GM19043 (cell line): ENCODE results near the gene CCDC34.
"Not testable (repeated sequence)": the region's sequence is repeated elsewhere in the genome, so short reads cannot be mapped to it uniquely, and the experiment has no call there.

ENCODE experiments used
- ATAC-seq: cut with Tn5 transposase; IDR thresholded peaks from one replicate; pipeline ENCODE4 v1.9.1; 2021; ENCODE audit warnings: low read depth; ENCODE audit not compliant: unreplicated experiment

Gene CCDC34

DNA sequence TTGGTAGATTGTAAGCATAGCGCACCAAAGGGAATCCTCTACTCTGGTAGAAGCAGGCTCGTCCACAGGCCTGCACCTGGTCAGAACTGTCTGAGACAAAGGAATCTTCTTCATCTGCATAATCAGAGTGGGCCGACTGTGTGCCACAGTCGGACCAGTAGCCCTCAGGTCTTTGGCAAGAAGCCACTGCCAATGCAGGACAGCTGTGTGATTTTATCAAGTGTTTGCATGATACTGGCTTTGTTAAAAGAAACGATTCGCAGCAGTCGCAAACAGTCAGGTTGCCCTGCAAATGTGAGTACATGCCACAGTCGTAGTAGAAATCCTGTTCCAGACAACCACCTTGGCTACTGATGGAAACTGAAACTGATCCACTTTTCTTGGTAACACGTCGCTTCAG, 4.9 kb upstream of the CCDC34 start:
- no peak for ATAC-seq

DNA sequence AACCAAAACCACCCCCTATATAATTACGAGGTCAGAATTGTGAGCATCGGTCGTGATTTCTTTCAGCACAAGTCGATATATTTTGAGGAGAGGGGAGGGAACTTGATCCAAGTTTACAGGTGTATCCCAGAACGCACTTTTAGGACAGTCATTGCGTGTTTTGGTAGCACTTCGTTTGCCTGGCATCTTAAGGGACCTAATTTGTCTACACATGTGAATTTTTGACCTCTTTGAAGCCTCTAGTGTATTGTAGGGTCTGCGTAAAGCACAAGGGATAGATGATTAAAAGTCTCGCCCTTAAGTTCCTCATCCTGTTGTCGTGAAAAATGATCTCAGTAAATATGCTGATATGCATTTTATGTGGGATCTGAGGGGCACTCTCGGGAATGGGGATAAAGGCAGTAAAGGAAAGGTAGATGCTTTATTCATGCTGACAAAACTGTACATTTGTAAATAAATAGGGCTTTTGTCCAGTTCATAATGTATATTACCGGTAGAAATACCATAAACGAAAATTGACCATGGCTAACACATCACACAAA, 632 bp upstream of the CCDC34 start:
- no peak for ATAC-seq

DNA sequence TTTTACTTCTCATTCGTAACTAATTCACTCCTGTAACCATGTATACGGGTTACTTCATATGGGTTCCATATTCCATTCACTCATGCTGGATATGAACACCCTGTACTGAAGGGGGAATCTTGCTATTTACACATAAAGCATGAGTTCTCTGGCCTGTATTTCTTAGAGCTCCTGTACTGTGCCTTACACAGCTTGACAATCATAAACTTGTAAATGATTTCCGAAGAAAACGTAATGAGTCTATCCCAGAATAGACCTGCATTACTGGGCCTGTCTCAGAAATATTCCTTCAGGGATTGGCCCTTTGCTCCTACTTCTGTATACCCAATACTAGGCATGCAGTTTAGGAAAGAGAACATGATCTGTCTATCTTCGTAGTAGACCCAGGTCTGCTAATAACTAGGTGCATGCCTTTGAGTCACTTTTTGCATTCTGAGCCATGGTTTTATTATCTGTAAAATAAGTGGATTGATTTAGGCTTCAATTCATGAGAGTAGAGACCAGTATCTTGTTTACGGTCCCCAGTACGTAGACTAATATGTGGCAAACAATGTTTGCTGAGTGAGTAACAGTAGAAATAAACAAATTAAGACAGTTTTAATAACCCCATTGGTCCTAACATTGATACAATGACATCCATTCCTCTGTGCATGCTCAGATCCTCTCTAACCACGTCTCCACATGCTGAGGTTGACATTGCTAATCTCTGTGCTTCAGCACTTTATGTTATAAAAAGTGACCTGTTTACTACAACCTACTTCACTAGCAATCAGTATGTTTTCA, 1.2 kb downstream of the CCDC34 start:
- no peak for ATAC-seq

DNA sequence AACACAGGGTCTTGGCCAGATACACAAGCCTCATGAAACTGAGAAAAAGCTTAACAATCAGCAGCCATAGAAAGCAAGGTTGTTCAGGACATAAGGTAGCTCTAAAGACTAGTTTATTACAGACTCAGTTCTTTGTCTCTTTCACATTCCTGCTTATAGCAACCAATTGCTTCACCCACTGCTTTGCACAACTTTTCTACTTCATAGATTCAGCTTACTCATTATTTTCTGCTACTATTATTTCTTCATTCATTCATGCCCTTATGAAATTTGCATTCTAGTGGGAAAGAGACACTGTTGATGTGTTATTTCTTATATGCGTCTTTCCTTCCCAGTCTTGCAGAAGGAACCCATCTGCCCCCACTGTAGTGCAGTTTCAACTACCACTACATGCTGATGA, 4.7 kb downstream of the CCDC34 start:
- ATAC-seq: no peak

DNA sequence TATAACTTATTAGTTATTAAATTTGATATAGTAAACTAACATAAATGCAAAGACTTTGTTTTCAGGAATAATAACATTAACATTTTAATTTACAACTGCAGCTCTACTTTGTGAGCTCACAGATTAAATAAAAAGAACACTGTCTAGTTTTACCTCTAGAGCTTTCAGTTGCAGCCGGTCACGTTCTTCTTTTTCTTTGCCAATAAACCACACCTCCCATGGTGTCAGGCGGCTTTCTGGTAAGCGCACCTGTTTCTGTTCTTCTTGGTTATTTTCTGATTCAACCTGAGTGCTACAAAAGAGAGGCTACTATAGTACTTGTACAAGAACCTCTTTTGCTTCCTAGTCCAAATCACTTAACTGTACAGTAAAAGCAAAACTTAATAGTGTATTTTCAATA, 5.8 kb downstream of the CCDC34 start:
- ATAC-seq: no peak

DNA sequence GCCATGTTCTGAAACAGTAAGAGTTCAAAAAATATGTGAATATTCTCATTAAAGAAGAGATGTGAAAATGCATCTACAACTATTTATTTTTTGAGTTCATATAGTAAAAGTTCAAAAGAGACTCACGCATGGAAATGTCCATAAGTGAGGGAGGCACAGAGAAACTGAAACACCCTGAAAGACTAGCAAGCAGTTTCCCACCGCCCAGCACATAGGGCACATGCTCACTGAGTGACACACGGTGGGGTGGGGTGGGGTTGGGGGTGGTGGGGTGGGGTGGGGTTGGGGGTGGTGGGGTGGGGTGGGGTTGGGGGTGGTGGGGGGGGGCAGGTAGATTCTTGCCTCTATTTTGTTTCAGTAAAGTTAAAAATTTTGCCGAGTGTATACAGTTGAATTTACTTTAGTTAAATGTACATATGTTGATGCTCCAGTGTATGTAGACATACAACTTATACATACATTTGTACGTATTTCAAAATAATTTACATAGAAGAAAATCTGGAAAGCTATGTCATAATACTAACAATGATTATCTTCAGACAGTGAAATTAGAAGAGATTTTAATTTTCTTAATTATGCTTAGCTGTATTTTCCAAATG, 6.3 kb downstream of the CCDC34 start:
- ATAC-seq: no peak

DNA sequence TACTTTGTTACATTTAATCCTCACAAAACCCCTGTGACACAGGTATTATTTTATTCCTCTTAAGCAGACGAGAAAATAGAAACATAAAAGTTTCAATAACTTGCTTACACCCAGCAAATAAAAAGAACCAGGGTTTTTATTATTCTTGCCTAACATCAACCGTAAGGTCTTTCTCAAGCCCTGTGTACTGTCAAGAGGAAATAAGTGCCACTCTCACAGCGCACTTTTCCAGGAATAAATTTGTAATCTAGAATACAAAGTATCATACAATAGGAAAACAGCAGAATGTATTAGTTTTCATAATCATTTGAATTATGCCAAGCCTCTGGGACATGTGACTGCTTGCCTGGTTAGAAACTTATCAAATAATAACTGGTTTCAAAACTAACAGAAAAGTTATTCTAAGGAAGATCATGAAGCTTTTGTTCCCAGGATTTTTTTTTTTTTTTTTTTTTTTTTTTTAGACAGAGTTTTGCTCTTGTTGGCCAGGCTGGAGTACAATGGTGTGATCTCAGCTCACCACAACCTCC, 7.4 kb downstream of the CCDC34 start:
- ATAC-seq: no peak

DNA sequence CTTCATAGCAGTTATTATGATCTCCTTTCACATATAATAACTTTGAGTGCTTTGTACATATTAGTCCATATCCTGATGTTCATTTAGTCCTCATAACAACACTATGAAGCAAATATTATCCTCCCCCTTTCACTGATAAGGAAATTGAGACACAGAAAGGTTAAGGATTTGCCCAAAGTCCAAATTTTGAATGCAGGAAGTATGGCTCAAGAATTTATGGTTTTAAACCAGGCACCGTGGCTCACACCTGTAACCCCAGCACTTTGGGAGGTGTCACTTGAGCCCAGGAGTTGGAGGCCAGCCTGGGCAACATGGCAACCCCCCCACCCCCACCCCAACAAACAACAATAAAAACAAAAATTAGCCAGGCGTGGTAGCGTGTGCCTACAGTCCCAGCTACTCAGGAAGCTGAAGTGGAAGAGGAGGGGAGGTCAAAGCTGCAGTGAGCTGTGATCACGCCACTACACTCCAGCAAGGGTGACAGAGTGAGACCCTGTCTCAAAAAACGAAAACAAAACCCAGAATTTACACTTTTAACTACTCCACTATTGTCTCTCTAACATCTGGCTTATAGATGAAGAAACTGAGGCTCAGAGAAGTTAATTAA, 8.6 kb downstream of the CCDC34 start:
- ATAC-seq: no peak

DNA sequence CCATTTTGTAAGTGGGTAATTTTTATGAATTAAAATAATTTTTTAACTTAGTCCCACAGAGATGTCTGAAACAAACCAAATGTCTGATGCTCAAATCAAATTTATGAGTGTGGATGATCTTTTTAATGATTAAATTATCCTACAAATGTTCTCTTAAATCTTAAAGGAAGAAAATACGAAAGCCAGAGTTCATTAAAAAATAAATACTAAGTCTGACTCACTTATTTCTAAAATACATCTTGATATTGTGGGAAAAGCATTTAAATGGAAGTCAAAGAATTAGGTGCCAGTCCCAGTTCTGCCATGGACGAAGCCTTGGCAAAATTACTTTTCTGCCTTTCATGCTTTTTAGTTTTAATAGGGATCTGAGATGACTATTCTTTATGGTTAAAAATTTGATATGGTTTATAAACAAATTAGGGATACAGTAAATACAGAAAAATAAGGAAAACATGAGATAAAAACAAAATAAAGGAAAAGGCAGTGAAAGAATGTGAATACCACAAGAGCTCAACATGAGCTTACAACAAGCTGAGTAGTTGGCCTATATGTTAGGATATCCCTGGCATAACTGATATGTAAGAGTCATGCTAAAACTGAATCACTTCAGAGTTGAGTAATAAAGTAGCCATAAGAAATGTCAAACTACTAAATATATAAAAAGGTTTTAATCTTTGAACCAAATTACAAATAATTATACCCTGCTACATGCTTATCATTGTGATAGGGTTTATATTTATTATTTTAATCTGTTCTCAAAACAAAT, 9.2 kb downstream of the CCDC34 start:
- no peak for ATAC-seq

DNA sequence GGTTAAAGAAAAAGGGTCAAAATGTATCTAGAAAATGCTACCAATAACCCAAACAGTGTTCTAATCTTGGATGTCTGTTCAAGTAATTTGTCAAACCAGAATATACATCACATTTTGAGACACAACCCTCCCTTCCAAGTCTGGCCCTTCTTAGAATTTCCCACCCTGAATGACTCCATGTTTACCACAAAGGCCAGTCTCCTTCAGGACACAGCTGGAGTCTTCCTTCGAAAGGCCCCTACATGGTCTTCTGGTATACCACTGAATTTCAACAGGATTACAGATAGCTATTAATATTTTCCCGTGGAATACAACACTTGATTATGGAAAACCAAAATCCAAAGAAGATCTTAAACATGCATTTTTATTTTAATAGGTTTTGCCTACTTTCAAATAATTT, 10.2 kb downstream of the CCDC34 start:
- no peak for ATAC-seq

DNA sequence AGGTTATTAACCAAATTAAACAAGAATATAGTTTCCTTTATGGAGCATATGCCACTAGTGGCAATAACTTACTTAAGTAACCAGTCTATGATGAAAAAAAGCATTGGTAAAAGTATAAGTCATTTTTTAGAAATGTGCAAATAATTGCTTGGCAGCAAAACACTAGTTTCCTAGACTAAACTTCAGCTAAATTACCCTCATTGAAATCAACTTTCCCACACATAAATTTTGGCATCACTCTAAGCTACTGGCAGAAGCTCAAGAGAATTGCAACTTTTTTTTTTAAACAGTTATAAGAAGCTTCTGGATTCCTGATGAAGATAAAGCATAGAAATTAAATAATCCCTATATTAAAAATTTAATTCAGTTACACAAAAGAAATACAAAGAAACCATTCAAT, 12.5 kb downstream of the CCDC34 start:
- ATAC-seq: no peak

DNA sequence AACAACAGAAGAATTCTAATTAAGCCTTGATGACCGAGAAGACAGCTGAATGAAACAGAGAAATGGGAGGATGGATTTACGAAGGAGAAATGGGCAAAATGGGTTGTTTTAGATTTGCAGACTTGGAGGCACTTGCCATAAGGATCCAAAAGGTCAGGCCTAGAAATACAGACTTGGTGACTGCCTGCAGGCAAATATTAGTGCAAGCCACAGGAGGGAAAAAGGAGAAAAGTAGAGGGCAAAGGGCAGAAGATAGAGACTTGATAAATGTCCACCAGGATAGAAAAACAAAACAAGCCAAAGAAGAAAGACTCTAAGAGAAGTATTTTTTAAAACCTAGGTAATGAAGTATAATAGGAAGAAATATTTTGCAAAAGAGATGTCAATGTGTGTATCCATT, 13.1 kb downstream of the CCDC34 start:
- no peak for ATAC-seq

DNA sequence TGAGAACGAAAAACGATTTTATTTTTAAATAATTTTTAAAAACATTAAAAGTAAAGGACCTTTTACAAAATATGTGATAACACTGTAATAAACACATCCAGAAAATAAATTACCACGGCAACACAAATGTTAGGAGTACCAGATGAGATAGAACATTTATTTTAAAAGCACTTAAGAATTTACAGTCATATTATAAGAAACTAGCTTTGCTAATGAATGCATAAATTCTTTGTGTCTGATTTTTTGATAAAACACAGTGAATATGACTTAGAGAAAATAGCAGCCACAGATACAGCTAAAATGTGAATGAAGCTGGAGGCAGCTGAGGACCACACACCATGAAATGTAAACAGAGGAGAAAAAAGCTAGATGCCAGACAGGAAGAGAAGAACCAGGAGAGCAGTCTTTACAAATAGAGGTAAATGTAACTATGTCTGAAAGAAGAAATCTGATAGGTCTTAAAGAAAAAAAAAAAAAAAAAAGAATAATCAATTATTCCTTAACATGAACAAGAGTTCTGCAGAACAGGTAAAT, 14.6 kb downstream of the CCDC34 start:
- no peak for ATAC-seq

DNA sequence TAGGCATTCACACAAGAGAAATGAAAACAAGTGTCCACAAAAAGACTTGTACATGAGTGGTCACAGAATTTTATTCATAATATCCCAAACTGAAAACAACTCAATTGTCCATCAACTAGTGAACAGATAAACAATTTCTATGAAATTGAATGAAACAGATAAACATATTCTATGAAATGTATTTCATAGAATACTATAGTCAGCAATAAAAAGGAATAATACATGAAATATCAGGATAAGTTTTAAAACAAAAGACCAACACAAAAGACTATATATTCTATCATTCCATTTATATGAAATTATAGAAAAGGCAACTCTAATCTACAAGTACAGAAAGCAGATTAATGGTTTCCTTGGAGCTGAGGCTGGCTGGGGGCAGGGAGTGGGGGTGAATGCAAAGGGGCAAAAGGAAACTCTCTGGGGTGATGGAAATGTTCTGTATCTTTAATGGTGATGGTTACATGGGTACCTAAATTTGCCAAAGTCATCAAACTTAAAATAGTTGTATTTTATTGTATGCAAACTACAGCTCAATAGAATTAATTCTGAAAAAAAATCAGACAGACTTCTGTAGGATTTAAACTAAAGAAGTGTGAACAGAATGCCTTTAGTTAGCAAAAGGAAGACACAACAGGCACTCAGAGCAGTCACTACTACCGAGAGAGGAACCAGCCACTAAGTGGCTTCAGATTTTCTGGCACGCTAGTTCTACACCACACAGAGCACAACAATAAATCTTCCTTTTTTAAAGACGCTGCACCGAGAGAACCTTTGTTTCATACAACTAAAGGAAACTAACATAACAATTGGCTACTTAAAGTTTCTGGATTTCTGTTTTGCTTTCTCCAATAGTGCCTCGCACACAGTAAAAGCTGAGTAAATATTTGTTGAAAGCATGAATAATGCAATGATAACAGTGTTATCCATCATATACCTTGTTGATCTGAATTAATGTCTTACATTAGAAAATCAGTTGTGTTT, 15.4 kb downstream of the CCDC34 start:
- ATAC-seq: no peak

DNA sequence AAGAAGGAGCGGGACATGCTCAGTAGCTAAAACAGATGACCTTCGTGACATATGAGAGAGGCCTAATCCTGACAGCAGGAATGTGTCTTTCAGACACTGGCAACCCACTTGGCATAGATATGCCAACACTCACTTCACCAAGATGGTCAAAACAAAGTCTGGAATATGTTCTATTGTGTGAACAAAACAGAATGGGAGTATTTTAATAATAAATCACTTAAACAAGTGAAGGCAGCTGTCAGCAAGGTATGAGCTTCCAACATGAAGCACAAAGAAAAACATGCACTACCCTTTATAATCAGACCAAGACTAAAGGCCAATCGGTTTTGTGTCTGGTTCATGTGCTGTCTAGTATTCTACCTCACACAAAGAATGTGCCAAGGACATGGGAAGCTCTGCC, 23.1 kb downstream of the CCDC34 start:
- ATAC-seq: no peak

DNA sequence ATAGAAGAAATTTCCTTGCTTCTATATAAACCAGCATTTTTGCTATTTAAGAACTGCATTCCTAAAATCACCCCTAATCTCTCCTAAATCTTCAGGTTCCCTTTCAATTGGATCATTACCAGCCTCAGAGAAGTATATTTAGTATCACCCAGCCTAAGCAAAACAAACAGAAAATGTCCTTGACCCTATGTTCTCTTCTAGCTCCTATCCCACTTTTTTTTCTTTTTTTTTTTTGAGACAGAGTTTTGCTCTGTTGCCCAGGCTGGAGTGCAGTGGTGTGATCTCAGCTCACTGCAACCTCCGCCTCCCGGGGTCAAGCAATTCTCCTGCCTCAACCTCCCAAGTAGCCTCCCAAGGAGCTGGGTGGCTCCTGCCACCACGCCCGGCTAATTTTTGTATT, 28.3 kb downstream of the CCDC34 start:
- not testable (repeated sequence) for ATAC-seq

DNA sequence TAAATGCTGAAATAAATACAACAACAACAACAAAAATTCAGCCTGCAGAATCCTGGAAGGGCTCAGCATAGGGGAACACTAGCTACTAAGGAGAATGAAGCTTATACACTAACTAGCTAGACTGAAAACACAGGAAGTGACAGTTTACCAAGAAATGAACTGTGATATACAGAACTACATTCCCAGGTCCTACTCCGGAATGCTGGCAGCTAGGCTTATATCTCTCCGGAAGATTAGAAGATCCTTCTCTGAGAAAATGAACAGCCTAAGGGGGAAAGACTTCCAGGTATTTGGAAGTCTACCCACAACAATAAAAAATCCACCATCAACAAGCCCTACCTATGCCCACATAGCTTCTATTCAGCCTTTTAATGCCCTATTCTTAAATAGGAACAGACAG, 31.0 kb downstream of the CCDC34 start:
- ATAC-seq: no peak

DNA sequence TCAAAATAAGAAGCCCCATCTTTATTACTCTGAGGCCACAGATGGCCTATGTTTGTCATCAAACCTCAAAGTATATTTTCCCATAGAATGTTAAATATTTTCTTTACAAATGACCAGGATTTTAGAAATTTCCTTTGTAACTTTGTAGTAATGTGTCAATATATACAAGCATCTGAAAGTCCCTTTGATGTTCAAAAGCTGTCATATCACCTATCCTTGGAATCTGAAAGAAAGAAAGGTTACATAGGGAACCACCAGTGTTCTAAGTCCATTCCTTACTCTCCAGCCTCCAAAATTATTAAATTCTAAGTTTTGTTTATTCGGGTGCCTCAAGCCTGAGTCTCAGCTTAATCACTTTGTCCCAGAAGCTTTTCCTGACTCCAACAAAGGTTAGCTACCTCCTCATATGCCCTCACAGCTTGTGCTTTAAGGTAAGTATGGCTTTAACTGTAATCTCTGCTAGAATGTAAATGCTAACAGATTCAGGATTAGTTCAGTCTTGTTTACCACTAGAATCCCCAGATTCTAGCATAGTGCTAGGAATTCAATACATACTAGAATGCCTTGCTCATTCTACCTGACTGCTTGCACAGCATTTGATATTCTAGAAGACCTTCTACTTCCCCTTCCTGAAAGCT, 32.3 kb downstream of the CCDC34 start:
- no peak for ATAC-seq
